HG03039 (cell line): ENCODE results near the gene PDZD4.
"Not testable (repeated sequence)": the region's sequence is repeated elsewhere in the genome, so short reads cannot be mapped to it uniquely, and the experiment has no call there.

Experiments used
- ATAC-seq: cut with Tn5 transposase; IDR thresholded peaks from one replicate; pipeline ENCODE4 v1.9.1; 2021; ENCODE audit warnings: mild to moderate bottlenecking, moderate library complexity; ENCODE audit not compliant: unreplicated experiment

The PDZD4 gene

DNA sequence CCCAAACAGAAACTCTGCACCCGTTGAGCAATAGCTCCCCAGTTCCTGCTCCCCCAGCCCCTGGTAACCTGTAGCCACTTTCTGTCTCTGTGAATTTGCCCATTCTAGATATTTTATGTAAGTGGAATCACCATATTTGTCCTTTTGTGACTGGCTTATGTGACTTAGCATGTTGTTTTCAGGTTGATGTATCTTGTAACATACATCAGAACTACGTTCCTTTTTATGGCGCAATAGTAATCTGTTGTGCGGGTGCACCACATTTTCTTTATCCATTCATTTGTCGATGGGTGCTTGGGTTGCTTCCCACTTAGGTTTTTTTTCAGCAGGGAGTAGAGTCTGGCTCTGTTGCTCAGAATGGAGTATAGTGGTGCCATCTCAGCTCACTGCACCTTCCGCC is 6.6 kb upstream of the PDZD4 start:
- ATAC-seq = no peak

DNA sequence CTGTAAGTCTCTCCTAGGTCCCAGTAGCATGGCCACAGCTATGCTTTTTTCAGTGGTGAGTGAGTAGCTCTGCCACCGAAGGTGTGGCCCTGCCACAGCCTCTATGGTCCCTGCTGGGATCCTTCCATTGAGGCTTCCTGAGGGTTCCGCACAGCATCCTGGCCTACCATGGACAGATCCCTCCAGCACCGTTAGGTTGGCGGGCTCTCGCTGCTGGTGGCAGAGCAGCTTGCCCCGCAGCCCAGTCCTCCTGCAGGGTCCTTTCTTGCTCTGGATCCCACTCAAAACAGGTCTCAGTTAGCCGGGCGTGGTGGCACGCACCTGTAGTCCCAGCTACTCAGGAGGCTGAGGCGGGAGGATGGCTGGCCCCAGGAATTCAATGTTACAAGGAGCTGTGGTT is 2.4 kb upstream of the PDZD4 start:
- no peak for ATAC-seq

DNA sequence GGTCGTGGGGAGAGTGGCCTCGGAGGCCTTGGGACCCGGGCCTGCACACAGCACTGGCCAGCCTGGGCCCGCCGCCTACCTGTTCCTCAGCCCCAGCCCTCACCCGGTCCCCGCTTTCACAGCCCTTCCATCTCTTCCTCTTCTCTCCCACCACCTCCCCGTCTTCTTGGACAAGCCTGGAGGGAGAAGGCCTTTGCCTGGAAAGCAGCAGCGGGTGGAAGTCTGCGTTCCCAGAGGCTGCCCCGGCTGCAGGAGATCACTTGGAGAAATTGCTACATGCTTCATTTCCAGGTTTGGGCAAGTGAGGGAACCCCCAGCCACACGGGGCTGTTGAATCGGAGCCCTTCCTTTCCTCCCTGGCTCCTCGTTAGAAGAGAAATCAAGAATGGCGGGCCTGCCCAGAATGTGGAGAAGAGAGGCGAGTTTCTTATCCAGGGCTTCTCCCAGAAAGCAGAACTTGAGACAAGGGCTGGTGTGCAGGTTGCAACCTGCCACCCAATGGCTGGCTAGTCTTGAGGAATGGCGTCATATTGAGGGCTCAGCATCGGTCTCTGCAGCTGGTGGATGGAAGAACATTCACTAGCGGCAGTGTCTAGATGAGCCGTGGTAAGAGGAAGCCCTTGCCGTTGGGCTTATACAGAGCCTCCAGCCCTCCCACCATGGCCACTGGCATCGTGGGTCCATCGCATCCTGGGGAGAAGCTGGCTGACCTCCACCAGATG is 1.2 kb upstream of the PDZD4 start:
- ATAC-seq = no peak

DNA sequence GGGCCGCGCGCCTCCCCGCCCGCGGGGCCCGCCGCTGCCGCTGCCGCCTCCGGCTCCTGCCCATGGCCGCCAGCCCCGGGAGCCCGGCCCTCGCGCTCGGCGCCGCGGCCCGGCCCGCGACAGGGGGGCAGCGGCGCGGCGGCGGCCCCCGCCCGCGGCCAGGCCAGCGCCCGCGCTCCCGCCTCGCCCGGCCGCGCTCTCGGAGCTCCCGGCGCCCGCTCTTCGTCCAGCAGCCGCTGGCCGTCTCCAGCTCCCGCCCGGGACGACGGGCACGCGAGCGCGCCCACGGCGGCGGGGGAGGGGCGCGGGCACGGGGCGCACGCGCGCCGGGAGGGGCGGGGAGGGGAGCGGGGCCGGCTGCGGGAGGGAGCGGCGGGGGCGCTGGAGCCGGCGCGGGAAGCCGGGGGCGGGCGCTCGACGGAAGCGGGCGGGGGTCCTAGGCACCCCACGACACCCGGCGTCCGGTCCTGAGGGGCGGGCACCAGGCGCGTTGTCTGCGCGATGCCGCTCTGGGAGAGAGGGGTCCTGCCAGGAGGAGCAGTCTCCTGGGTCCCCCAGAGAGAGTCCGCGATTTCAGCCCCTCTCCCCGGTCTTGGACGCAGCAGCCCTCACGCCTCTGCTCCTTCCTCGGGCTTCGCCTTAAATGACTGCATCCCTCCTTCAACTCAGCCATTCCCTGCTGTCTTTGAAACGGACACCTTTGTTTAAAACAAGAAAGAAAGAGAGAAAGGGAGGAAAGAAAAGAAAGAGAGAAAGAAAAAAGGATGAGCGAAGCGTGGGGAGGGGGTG is 490 bp upstream of the PDZD4 start:
- ATAC-seq = no peak

DNA sequence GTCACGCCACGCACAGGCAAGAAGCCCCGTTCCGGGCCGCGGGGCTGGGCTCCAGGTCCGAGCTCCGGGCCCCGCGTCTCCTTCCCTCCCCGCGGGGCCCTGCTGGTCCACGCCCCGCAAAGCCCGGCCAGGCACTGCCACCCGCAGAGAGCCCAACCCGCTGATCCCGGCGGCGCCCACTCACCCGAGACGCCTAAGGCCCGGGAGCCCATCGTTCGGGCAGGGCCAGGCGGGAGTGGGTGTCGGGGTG is 870 bp downstream of the PDZD4 start:
- ATAC-seq = no peak

DNA sequence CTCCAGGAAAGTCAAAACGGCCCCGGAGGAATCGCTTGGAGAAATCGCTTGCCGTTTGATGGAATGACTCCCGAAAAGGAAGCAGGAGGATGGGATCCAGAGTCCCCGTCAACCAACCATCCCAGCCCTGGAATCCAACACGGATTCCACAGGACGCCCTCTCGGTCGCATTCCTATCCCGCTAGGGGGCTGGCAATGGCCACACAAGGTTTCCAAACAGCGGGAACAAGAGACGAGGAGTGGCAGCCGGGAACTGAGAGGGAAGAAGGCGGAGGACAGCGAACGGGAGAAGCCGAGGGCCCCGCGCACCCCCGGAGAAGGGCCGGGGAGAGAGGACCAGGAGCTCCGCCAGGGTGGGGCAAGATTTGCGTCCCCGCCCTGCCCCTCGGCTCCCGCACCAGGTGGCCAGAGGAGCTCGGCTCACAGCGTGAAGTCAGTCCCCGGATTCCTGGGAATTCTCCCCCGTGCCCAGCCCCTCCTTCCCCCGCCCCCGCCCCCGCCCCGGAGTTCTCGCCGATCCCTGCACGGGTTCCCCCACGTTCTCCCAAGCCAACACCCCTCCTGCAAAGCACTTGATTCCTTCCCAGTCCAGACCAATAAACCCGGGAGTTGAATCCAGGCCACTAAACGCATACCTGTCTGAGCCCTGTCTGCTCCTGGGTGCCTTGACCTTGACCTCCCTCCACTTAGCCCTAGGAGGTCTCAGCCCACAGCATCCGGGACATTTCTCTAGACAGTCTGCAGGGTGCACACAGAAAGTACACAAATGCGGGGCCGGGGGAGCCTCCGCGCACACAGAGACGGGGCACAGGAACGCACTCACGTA is 1.4 kb downstream of the PDZD4 start:
- no peak for ATAC-seq

DNA sequence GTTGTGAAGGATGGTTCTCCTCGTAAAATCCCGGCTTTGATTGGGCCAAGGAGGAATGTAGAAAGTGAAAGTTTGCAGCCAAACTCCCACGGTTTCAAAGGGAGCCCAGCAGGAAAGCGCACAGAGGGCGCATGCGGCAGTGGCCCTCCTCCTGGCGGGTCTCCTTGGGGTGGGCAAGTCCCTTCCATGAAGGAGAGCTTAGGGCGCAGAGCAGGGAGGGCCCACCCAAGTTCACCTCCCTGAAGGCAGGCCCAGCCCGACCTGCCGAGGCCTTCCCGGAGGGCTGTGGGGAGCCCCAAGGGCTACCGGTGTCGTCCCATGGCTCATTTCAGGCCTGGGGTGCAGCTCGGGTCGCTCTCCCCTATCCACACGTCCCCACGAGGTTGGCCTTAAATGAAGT is 2.0 kb downstream of the PDZD4 start:
- ATAC-seq = no peak

DNA sequence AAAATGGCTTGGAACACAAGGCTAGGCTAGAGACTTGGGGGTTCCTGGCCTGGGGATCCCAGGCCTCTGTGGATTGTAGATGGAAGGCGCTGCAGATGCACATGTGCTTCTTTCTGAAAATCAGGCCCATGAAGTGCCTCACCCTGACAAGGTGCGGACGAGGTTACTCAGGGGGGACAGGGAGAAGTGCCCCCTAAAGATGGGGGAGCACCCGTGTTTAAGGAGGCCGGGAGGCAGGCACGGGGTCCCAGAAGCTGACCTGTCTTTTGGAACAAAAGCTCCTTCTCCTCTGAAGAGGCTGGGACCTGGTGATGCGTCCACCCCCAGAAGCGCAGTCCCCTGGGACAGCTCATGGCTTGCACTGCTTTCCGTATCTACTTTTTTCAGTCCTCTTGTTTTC is 2.4 kb downstream of the PDZD4 start:
- no peak for ATAC-seq

DNA sequence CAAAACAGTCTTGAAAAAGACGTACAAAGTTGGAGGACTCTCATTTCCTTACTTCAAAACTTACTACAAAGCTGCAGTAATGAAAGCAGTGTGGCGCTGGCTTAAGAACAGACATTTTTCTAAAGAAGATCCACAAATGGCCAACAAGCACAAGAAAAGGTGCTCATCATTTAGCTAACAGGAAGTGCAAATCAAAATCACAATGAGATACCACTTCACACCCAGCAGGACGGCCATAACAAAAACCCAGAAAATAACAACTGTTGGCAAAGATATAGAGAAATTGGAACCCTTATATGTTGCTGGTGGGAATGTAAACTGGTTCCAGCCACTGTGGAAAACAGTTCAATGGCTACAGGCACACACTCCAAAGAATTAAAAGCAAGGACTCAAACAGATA is 3.3 kb downstream of the PDZD4 start:
- ATAC-seq = no peak

DNA sequence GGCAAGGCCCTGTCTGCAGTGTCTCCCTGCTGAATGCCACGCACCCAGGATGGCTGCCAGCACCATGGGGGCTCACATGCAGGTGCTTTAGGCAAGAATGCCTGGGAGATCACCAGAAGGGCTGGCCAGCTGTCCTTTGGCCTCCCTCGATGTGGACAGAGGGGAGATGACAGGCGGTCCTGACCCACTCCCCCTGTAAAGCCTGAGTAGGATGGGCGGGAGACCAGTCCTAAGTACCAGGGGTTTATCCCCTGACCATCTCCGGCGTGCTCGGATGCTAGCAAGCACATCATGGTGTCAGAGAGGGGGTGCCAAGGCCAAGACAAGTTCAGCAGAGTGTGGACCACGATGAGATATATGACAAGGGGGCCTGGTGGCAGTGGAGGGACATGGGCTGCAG is 5.3 kb downstream of the PDZD4 start:
- ATAC-seq = no peak

DNA sequence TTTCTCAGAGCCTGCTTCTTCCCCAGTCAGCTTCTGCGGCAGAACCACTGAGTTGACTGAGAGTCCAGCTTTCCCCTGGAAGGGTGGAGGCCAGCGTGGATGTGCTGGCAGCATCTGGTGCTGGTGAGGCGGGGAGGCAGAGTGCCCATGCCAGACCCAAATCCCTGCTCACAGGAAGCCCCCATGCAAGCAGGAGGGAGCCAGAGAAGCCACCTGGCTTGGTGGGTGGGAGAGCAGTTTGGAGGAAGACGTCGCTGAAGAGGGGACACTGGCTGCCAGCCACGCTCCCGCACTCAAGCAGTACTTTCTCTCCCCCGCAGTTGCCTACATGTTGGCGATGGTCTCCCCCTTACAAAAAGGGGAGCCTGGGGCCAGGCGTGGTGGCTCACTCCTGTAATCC is 6.0 kb downstream of the PDZD4 start:
- no peak for ATAC-seq

DNA sequence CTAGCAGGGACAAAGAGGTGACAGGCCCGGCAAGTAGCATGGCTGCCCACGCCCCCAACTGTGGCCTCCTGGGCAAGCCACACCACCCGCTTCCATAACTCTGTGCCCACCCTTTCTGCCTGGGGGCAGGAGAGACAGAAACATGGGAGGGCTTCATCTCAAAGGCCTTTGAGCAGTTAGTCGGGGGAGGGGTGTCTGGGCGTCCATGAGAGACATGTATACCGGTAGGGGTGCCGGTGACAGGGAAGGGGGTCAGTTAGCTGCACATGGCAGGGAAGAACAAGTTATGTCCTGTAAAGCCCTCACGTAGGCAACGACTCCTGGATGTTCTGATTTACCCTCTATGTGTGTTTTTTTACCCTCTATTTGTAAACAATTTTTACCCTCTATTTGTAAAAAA is 9.3 kb downstream of the PDZD4 start:
- no peak for ATAC-seq

DNA sequence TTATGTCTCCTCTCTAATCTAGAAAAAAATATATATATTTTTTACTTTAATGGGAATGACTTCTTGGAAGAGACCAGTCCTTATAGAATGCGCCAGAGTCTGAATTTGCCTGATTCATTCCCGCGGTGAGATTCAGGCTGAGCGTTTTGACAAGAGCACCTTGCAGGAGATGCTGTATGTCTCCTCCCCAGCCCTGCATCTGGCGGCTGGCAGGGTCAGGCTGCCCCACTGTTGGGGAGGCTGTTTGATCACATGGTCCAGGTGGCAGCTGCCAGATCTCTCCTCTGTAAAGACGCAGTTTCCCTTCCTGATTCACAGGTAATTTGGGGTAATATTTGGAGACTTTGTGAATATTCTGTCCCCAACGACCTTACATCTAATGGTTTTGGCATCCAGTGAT is 9.7 kb downstream of the PDZD4 start:
- no peak for ATAC-seq

DNA sequence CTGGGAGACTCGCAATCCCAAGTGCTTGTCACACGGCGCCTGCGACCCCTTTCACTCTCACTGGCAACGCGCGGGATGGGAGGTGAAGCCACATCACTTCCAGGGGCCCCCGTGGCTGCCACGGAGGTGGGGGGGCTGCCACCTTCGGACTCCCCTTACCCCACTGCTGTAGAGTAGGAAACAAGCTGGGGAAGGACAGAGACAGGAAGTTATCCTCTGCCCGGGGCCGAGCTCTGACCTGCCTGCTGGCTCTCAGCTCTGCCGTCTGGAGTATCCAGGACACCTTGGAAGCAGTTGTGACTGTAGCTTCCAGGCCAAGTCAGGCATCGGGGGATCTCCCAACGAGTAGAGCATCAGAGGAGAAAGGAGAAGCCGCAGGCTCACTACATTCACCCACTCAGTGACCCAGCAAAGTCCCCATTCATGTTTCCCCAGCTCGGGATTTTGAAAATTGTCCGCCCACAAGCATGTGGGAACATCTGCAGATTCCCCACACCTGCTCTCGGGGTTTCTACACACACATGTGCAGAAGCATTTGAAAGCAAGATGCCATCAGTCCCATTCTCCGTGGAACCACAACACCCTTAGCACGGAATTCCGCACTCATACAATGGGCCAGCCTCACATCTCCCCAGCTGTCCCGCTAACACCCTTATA is 10.8 kb downstream of the PDZD4 start:
- ATAC-seq = no peak

DNA sequence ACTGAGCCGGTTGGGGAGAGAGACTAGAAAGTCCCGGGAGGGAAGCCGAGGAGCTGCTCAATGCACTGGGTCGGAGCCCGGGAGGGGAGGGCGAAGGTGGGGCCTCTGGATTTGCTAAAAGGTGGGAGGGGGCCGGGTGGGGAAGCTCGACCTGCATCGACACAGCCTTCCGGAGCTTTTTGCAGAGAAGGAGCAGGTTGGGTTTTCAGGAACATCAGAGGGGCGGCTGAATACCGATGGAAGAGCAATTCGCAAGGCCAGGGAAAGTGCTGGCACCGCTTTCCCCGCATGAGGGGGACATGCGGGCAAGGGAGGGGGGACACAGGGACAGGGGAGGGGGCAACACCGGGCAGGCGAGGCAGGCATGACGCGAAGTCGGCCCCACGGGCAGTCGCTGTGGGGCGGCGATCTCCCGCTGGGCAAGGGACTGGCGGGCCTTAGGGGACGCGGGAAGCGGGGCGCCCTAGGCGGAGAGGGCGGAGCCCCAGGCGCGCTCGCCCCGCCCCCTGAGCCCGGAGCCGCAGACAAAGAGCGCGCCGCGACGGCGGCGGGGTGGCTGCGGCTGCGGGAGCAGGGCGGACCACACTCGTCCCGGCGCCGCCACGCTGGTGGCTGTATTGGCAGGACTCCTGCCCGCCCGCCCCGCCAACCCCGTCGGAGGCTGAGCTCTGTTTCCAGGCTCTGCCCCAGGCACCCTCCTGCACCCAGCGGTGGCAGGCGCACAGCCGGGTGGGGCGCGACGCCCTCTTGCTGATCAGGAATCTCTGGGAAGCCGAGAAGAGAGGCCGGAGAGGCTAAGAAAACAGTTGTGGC is 11.6 kb downstream of the PDZD4 start:
- ATAC-seq = no peak

DNA sequence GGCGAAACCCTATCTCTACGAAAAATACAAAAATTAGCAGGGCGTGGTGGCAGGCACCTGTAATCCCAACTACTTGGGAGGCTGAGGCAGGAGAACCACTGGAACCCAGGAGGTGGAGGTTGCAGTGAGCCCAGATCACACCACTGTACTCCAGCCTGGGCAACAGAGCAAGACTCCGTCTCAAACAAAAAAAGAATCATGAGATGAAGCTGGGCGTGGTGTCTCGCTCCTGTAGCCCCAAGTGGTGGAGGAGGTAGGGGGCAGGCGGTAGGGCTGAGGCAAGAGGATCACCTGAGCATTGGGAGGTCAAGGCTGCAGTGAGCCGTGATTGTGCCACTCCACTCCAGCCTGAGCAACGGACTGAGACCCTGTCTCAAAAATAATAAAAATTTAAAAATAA is 12.3 kb downstream of the PDZD4 start:
- not testable (repeated sequence) for ATAC-seq

DNA sequence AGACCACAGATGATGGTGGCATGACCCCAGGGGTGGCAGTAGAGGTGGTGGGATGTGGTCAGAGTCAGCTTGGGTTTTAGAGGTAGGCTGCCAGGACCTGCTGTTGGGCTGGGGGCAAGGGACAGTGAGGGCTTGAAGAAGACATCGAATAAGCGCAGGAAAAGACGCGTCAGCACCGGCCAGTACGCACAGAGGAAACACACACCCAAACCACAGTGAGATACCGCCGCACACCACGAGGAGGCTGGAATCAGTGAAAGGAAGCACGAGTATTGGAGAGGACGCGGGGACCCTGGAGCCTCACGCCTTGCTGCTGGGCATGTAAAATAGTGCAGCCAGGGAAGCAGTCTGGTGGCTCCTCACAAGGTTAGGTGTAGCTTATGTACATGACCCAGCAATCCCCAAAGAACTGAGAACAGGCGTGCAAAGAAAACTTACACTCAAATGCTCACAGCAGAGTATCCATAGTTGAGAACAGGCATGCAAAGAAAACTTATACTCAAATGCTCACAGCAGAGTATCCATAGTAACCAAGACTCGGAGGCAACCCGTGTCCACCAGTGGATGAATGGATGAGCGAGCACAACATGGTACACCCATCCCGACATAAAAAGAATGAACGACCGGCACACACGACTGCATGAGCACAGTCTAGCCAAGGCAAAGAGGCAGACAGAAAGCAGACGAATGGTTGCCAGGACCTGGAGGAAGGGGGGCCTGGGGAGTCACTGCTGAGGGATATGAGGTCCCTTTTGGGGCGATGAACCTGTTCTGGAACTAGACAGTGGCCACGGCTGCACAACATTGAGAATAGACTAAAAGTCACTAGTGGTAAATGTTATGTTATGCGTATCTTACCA is 13.3 kb downstream of the PDZD4 start:
- no peak for ATAC-seq

DNA sequence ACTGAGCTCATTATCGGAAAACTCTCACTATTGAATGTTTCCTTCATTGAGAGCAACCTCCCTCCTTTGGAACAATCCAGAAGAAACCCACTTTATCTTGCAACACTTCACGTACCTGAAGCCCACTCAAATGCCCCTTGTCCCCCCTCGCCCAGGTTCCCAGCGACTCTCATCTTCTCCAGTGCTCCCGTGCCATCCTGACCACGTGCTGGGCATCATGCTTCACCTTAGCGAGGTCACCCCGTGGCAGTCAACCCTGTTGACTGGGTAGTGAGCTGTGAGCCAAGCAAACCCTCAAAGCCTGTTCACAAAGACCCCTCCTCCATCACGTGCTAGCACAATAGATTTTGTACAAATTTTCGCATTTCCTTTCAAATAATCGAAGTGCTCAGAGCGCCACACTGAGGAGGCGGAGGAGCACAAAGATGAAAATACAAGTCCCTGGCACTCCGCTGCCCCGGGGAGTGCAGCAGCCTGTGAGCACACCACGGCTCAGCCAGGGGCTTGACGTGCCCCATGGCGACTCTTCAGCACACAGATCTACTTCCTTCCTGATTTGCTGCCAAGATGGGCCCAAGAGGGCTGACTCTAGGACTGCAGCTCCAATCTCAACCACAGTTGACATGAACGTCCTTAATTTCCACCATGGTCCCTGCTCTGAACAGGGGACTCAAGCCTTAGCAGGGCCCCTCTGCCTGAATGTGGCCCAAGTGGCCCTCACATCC is 15.6 kb downstream of the PDZD4 start:
- ATAC-seq = no peak

DNA sequence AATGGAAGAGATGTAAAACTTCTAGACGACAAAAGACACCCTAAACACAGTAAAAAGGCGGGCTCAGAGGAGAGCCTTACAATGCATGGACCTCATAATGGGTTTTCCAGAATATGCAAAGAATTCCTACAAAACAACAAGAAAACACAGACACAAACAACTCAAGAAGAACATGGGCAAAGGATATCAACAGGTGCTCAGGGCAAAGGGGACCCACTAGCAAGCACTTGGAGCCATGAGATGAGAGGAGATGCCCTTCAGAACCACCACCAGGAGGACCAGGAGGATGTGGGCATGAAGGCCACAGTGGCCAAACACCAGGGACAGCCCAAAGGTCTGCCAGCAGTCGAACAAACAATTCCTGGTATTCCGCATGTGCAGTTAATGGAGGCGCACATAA is 17.2 kb downstream of the PDZD4 start:
- no peak for ATAC-seq
